Endothelial cell of umbilical vein (primary cell): ENCODE data around the gene ADGRG1. TPM values are rescaled to one million over a fixed set of nuclear protein-coding genes. Genes with fewer than 3 reads are reported as not detected.

ENCODE experiments used
- BruUV-seq: library from RNA; stranded (reverse); fragments of 400-500 nt; replicated peaks from 2 replicates; lab custom pipeline; 2021; lab: Mats Ljungman, UMichigan
- CTCF ChIA-PET: fragments of 300-600, 350-600 bp; sonication (Branson Sonifier 250); formaldehyde crosslinking; loops from one replicate; lab custom pipeline; 2021; ENCODE audit warnings: antibody characterized with exemption, inconsistent platforms; lab: Charles Lee
- POLR2A ChIA-PET: fragments of 300-600, 350-600 bp; sonication (Branson Sonifier 250); formaldehyde crosslinking; loops from one replicate; lab custom pipeline; 2021; ENCODE audit warnings: antibody characterized with exemption, inconsistent platforms; lab: Charles Lee
- DNase-seq: peaks from one replicate; pipeline ENCODE4 v3.0.0-alpha.2; 2011; ENCODE audit warnings: low read depth, low spot score
- FAIRE-seq: peaks from 2 replicates; lab custom pipeline; 2011; peaks lifted over from hg19 to GRCh38; lab: Jason Lieb, UNC
- H2AFZ ChIP-seq: 2 replicates; pipeline ENCODE4 v1.6.0; 2012; ENCODE audit warnings: low read depth, low read length, control low read depth, inconsistent platforms
- H3K27ac ChIP-seq: 2 replicates; pipeline ENCODE4 v1.5.1; 2011; ENCODE audit warnings: low read depth, mild to moderate bottlenecking, control low read depth, low read length, moderate library complexity; ENCODE audit not compliant: insufficient read depth
- H3K27me3 ChIP-seq, 2 experiments: 2 replicates each; pipeline versions ENCODE4 v1.6.0 to v1.6.1; 2011; ENCODE audit warnings: low read length in 2 of 2, mixed read lengths in 1 of 2; ENCODE audit not compliant: control insufficient read depth in 2 of 2, insufficient read depth in 2 of 2
- H3K36me3 ChIP-seq, 2 experiments: 2 replicates in 1 of 2; 3 replicates in 1 of 2; pipeline ENCODE4 v1.5.1; 2011; ENCODE audit warnings: low read length in 2 of 2, mild to moderate bottlenecking in 1 of 2, moderate library complexity in 1 of 2; ENCODE audit not compliant: control insufficient read depth in 2 of 2, insufficient read depth in 2 of 2; ENCODE audit errors: extremely low read depth in 1 of 2
- H3K4me1 ChIP-seq: 3 replicates; pipeline ENCODE4 v1.5.1; 2011; ENCODE audit warnings: mild to moderate bottlenecking, low read length; ENCODE audit not compliant: control insufficient read depth, insufficient read depth; ENCODE audit errors: extremely low read depth
- H3K4me2 ChIP-seq: 2 replicates; pipeline ENCODE4 v1.6.1; 2011; ENCODE audit warnings: low read length, control low read depth, mixed read lengths; ENCODE audit not compliant: insufficient read depth
- H3K4me3 ChIP-seq, 3 experiments: fragments of 200-600 bp in 1 of 3; sonication (generic), shearing (Covaris generic) in 1 of 3; replicated peaks in 1 of 3; 2 replicates each; pipeline ENCODE4 v1.5.1; 2011 to 2016; ENCODE audit warnings: control low read depth in 3 of 3, low read length in 3 of 3, mild to moderate bottlenecking in 2 of 3, inconsistent platforms in 1 of 3, low read depth in 1 of 3, moderate library complexity in 1 of 3; ENCODE audit not compliant: insufficient read depth in 1 of 3
- H3K79me2 ChIP-seq: 2 replicates; pipeline ENCODE4 v1.6.0; 2012; ENCODE audit warnings: low read length, inconsistent platforms; ENCODE audit not compliant: control insufficient read depth, insufficient read depth
- H3K9ac ChIP-seq: replicated peaks from 2 replicates; pipeline ENCODE3; 2011; ENCODE audit warnings: low read length, control low read depth; ENCODE audit not compliant: insufficient read depth; ENCODE audit errors: extremely low read depth
- H3K9me1 ChIP-seq: replicated peaks from 3 replicates; pipeline ENCODE4 v1.6.0; 2011; ENCODE audit warnings: mild to moderate bottlenecking, low read length; ENCODE audit not compliant: control insufficient read depth, insufficient read depth; ENCODE audit errors: extremely low read depth
- H3K9me3 ChIP-seq: replicated peaks from 2 replicates; pipeline ENCODE4 v1.5.1; 2012; ENCODE audit warnings: low read length, inconsistent platforms; ENCODE audit not compliant: control insufficient read depth, insufficient read depth
- H4K20me1 ChIP-seq: replicated peaks from 2 replicates; pipeline ENCODE3; 2011; ENCODE audit warnings: mild to moderate bottlenecking, low read length; ENCODE audit not compliant: control insufficient read depth, insufficient read depth; ENCODE audit errors: extremely low read depth
- EZH2 ChIP-seq: IDR thresholded peaks from 2 replicates; pipeline ENCODE4 v1.6.1; 2012; ENCODE audit warnings: borderline replicate concordance, low read depth, mild to moderate bottlenecking, moderate library complexity, low read length, inconsistent platforms; ENCODE audit not compliant: severe bottlenecking
- FOS ChIP-seq: IDR thresholded peaks from 2 replicates; pipeline ENCODE4 v1.6.1; 2011; ENCODE audit warnings: mild to moderate bottlenecking, low read length, moderate library complexity, borderline replicate concordance; ENCODE audit not compliant: insufficient read depth
- GATA2 ChIP-seq: IDR thresholded peaks from 2 replicates; pipeline ENCODE4 v1.7.0; 2011; ENCODE audit warnings: low read depth, mild to moderate bottlenecking, moderate library complexity, mixed read lengths, low read length; ENCODE audit not compliant: insufficient read length, insufficient read depth
- JUN ChIP-seq: IDR thresholded peaks from 2 replicates; pipeline ENCODE4 v1.6.1; 2011; ENCODE audit warnings: borderline replicate concordance, low read depth; ENCODE audit not compliant: insufficient read length, insufficient read depth
- MYC ChIP-seq: IDR thresholded peaks from one replicate; pipeline ENCODE4 v1.6.1; 2011; ENCODE audit warnings: mild to moderate bottlenecking, low read depth, low read length
- POLR2A ChIP-seq: IDR thresholded peaks from 2 replicates; pipeline ENCODE4 v1.6.1; 2012; ENCODE audit warnings: low read depth, mild to moderate bottlenecking, control low read depth, low read length
- POLR2AphosphoS5 ChIP-seq: IDR thresholded peaks from 2 replicates; pipeline ENCODE4 v1.6.1; 2012; ENCODE audit warnings: low read depth, mild to moderate bottlenecking, control low read depth, low read length, moderate library complexity; ENCODE audit not compliant: insufficient read depth
- dilution Hi-C: fragments of 300-500 bp; cut with MboI; formaldehyde crosslinking; loops from one replicate; pipeline ENCODE4 v1.15.0; 2019; ENCODE audit warnings: low sequenced_read_pairs; ENCODE audit not compliant: extremely low pct_ligation_motif_present
- intact Hi-C: fragments of 100-400 bp; cut with micrococcal nuclease; formaldehyde crosslinking; loops from one replicate; pipeline ENCODE4 v1.10.0; 2022
- polyA plus RNA-seq, 4 experiments: library from polyadenylated mRNA; depleted of rRNA in 3 of 4; stranded (reverse) in 3 of 4; unstranded in 1 of 4; fragments of >200 nt; gene quantifications; 2 replicates each; pipeline versions ENCODE4 v1.2.1 to v1.2.3, GENCODE V29; 2011 to 2012; ENCODE audit warnings: missing spikeins in 1 of 4
- total RNA-seq: library from RNA; stranded (reverse); gene quantifications from 2 replicates; pipeline ENCODE4 v1.2.3, GENCODE V29; 2021
- TF ChIP-seq, protein P1 (sequence below): IDR thresholded peaks from 2 replicates; pipeline ENCODE4 v1.6.1; 2011; ENCODE audit not compliant: insufficient read depth, insufficient read length
- TF ChIP-seq, protein P2 (sequence below), 2 donors: IDR thresholded peaks; 1 replicate in 1 of 2; 2 replicates in 1 of 2; pipeline ENCODE4 v1.5.1; 2011; ENCODE audit warnings: low read length in 2 of 2, mild to moderate bottlenecking in 2 of 2, moderate library complexity in 2 of 2, control low read depth in 1 of 2, inconsistent platforms in 1 of 2, low read depth in 1 of 2; ENCODE audit not compliant: insufficient read depth in 1 of 2; ENCODE audit errors: extremely low read depth in 1 of 2

Gene ADGRG1
- total and polyA plus RNA-seq, 2 donors (not counting 3 experiments of a cell fraction or from before 2014, with no cell fraction given) = 45.6 to 92.5 TPM

DNA sequence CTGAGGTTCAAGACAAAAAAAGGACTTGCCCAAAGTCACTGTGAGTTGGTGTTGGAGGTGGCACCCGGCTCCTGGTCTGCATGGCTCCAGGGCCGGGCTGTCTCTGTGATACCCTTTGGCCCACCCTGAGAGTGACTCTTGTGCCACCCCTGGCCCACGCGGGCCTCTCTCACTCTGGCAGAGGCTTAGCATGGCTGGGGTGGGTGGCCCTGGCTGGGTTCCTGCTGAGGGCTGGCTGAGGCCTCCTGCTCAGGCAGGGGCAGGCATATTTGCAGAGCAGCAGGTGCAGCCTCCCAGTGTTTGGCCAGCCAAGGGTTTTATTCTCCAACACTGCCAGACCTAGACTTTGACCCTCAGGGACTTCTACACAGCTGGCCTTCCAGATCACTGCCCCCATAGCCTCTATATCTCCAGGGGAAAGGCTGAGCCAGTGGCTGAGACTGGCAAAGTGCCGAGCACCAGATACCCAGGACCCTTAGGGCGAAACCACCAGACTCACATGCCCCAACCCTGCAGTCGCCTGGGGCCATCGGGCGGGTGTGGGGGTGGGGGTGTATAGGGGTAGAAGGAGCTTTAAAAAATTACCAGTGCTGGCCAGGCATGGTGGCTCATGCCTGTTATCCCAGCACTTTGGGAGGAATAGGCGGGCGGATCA lies 21.5 kb upstream of the ADGRG1 start:
- no peak overlapping the region for H3K27ac ChIP-seq
- H3K4me2 ChIP-seq = no peak overlapping the region
- CTCF ChIA-PET = interaction anchor here (1.3 kb wide), 2 partner anchors 10 to 16 kb away, joined by 3 to 4 read pairs; no protein-coding TSS in a partner anchor
- dilution Hi-C loops = no loop called here
- H4K20me1 ChIP-seq = no peaks in the 10 kb centered on the region
- H3K4me3 ChIP-seq = no peak overlapping the region
- BruUV-seq = no TSS peak
- no peaks in the 10 kb centered on the region for H3K9me1 ChIP-seq
- no peaks in the 10 kb centered on the region for H3K4me1 ChIP-seq
- no peaks in the 10 kb centered on the region for H3K36me3 ChIP-seq
- POLR2A ChIA-PET = interaction anchor here (0.7 kb wide), 1 partner anchor 28 kb away, joined by 6 read pairs; no protein-coding TSS in a partner anchor
- H3K9me3 ChIP-seq = no peaks in the 10 kb centered on the region
- DNase-seq (no peak), FAIRE-seq (no peak)
- intact Hi-C loops = no loop called here
- no peak overlapping the region for H3K9ac ChIP-seq
- no peak overlapping the region for H2AFZ ChIP-seq
- no peaks in the 10 kb centered on the region for H3K27me3 ChIP-seq
- H3K79me2 ChIP-seq = no peaks in the 10 kb centered on the region
- TF ChIP-seq, protein P1, sequence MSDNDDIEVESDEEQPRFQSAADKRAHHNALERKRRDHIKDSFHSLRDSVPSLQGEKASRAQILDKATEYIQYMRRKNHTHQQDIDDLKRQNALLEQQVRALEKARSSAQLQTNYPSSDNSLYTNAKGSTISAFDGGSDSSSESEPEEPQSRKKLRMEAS = no peak
- no peak for TF ChIP-seq JUN
- TF ChIP-seq POLR2AphosphoS5 = no peak
- TF ChIP-seq, protein P2, sequence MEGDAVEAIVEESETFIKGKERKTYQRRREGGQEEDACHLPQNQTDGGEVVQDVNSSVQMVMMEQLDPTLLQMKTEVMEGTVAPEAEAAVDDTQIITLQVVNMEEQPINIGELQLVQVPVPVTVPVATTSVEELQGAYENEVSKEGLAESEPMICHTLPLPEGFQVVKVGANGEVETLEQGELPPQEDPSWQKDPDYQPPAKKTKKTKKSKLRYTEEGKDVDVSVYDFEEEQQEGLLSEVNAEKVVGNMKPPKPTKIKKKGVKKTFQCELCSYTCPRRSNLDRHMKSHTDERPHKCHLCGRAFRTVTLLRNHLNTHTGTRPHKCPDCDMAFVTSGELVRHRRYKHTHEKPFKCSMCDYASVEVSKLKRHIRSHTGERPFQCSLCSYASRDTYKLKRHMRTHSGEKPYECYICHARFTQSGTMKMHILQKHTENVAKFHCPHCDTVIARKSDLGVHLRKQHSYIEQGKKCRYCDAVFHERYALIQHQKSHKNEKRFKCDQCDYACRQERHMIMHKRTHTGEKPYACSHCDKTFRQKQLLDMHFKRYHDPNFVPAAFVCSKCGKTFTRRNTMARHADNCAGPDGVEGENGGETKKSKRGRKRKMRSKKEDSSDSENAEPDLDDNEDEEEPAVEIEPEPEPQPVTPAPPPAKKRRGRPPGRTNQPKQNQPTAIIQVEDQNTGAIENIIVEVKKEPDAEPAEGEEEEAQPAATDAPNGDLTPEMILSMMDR (IDR thresholded peaks at IDR 0.05; ENCODE audit: extremely low read depth in 1 of 2, insufficient read depth in 1 of 2, low read depth in 1 of 2, low read length in 2 of 2) = no peak
- TF ChIP-seq EZH2 = no peak
- TF ChIP-seq MYC = no peak
- no peak for TF ChIP-seq GATA2
- no peak for TF ChIP-seq FOS
- no peak for TF ChIP-seq POLR2A
